Esophagus squamous epithelium (tissue), 4 donors: ENCODE results near the gene COMTD1.

Source experiments
- CTCF ChIP-seq, 6 experiments: fragments of 450-650 bp in 4 of 6; fragments of 200-600 bp in 2 of 6; sonication (generic) in 2 of 6; IDR thresholded peaks; one replicate each; pipeline ENCODE4 v1.5.1; 2016 to 2019; ENCODE audit warnings: antibody characterized with exemption in 6 of 6, mild to moderate bottlenecking in 4 of 6, moderate library complexity in 4 of 6
- POLR2A ChIP-seq, 4 donors: fragments of 450-650 bp; IDR thresholded peaks; one replicate each; pipeline ENCODE4 v1.6.1; 2017; ENCODE audit warnings: antibody characterized with exemption in 4 of 4, mild to moderate bottlenecking in 4 of 4, moderate library complexity in 3 of 4

DNA sequence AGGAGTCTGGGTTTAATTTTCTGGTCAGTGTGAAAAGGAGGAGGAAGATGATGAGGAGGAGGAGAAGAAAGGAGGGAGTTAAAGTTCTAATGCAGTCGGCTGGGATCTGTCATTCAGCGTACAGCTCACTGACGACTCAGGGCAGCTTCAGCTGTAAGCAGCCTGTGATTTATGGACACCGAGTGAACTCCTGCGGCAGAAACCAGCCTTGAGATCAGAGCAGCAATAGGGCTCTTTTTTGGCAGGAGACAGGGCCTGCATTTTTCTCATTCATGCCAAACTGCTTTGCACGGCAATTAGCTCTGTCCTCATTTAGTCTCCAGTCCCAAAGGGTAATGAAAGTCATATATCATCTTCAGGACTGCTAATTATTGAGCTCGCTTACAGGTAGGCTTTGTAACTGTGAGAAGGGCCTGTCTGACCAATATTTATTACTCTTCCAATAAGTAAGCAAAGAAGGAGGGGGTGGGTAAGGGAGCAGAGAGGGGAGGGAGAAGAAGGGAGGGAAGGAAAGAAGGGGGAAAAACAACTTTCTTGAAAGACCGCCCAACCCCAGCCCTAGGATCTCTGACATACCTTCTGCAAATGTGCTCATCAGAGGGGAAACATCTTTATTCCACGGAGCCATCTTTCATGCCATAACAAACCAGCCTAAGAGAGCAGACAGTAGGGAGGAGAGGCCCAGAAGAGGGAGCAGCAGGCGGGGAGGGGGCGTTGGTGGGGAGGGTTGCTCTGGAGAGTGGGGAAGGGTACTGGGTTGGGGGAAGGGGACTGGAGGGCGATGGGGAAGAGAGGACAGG, 48.1 kb upstream of the COMTD1 start:
- TF ChIP-seq CTCF (IDR thresholded peaks at IDR 0.05), result no peak
- no peak for TF ChIP-seq POLR2A (IDR thresholded peaks at IDR 0.05)
